GM19372 (cell line): ENCODE data around the gene ACOXL.

Experiments used
- ATAC-seq: cut with Tn5 transposase; IDR thresholded peaks from one replicate; pipeline ENCODE4 v1.9.1; 2021; ENCODE audit warnings: mild to moderate bottlenecking, low read depth, moderate library complexity; ENCODE audit not compliant: unreplicated experiment

Gene ACOXL

DNA sequence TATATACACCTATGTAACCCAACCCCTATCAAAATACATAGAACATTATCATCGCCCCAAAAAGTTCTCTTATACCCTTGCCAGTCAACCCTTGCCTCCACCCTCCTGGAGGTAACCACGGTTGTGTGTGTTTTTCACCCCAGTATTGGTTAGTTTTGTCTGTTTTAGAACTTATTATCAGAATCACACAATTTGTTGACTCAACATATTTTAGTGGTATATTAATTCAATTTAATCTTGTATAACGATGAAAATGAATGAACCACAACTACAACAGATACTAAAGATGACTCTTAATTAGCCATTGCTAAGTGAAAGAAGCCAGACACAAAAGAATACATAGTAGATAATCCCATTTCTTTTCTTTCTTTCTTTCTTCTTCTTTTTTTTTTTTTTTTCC is 19.3 kb downstream of the ACOXL start:
- no peak for ATAC-seq

DNA sequence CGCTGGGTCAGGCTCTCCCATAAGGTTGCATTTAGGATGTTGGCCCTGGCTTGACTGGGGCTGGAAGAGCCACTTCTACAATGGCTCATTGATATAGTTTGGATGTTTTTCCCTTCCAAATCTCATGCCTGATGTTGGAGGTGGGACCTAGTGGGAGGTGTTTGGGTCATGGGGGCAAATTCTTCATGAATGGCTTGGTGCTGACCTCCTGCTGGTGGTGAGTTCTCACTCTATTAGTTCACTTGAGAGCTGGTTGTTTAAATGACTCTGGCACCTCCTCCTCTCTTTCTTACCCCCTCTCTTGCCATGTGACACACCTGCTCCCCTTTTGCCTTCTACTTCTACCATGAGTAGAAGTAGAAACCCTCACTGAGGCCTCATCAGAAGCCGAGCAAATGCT is 20.5 kb downstream of the ACOXL start:
- ATAC-seq, result no peak

DNA sequence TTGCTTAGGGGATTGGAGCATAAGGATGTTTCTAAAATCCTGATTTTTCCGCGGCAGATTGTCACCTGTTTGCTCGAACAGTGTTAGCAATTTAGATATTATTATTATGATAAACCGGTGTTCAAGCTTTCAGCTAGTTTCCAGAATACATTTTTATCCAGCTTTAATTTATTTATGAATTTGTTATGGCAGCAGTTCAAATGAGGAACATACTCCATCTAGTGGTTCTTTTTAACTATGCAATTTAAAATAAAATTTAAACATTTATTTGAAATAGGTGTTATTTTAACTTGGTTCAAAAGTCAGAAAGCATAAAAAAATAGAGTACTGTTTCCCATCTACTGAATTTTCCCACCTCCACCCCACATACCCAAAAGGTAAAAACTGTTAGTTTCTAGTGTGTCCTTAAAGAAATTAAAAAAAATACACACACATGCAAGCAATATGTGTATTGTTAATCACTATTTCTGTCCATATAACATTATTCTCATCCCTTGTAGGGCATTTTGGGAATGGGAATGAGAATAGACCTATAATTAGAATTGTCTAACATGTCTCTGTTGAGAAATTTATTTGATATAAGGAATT is 23.2 kb downstream of the ACOXL start:
- no peak for ATAC-seq

GRCh38 chr2:110759411-110759810 is 27.0 kb downstream of the ACOXL start:
- ATAC-seq, result no peak

GRCh38 chr2:110764931-110765330 is 32.6 kb downstream of the ACOXL start:
- no peak for ATAC-seq

GRCh38 chr2:110766291-110766690 is 33.9 kb downstream of the ACOXL start:
- no peak for ATAC-seq

GRCh38 chr2:110768591-110768990 is 36.2 kb downstream of the ACOXL start:
- ATAC-seq, result no peak

- no peak for ATAC-seq
Observed at GRCh38 chr2:110770404-110770958, 38.1 kb downstream of the ACOXL start.

GRCh38 chr2:110770959-110771431 is 38.6 kb downstream of the ACOXL start:
- no peak for ATAC-seq

DNA sequence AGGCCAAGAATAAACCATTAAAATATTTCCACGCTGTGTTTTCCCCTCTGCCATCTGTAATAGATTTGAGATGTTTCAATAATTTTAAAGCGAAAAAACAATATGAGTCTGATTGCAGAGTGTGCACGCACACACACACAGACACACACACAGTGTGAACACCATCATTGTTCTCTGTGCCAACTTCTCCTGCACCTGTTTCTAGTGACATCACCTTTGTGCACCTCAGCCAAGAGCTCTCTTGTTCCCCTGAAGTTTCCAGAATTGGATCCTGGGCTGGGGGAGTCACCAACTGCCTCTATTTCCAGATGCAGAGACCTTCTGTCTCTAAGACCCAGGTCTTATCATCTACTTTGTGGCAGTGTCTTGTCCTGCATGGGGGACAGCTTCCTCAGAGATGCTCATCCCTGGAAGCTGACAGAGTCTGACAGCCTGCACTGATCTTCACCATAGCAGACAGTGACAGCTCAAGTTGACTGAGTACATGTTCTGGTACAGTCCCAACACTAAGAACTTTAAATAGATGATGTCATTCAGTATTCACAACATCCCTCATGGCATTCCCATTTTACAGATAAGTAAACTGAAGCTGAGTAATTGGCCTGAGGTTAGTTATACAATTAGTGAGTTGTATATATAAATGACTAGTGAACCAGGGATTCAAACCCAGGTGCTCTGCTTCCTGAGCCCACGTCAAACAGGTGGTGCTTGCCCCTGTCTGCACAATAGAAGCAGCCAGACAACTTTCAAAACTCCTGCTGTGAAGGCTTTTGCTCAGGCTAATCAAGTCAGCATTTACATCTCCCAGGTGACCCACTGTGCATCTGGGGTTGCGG is 39.4 kb downstream of the ACOXL start:
- no peak for ATAC-seq

DNA sequence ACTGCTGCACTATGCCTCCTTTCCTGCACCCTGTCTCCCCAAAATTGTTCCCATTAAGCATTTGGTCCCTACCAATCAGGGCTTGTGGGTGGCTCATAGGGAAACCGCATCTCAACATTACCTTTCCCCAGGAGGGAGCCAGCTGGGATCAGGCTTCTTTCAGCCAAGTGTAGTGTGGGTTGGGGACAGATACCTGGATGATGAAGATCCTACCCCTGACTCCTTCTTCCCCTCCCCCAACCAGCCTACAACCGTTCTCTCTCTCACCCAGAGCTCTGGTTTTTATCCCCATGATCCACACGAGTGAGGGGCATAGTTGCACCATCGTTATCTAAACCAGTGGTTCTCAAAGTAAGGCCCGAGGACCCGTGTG is 40.0 kb downstream of the ACOXL start:
- no peak for ATAC-seq

- ATAC-seq, result no peak
Observed at GRCh38 chr2:110773401-110773921, 41.1 kb downstream of the ACOXL start.

DNA sequence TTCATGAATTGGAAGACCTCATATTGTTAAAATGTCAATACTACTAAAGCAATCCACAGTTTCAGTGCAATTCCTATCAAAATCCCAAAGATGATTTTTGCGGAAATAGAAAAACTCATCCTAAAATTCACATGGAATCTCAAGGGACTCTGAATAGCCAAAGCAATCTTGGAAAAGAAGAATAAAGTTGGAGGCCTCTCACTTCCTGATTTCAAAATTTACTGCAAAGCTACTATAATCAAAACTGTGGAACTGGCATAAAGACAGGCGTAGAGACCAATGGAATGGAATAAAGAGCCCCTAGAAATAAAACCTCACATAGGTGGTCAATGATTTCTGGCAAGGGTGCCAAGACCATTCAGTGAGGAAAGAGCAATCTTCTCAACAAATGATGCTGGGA is 42.3 kb downstream of the ACOXL start:
- no peak for ATAC-seq

DNA sequence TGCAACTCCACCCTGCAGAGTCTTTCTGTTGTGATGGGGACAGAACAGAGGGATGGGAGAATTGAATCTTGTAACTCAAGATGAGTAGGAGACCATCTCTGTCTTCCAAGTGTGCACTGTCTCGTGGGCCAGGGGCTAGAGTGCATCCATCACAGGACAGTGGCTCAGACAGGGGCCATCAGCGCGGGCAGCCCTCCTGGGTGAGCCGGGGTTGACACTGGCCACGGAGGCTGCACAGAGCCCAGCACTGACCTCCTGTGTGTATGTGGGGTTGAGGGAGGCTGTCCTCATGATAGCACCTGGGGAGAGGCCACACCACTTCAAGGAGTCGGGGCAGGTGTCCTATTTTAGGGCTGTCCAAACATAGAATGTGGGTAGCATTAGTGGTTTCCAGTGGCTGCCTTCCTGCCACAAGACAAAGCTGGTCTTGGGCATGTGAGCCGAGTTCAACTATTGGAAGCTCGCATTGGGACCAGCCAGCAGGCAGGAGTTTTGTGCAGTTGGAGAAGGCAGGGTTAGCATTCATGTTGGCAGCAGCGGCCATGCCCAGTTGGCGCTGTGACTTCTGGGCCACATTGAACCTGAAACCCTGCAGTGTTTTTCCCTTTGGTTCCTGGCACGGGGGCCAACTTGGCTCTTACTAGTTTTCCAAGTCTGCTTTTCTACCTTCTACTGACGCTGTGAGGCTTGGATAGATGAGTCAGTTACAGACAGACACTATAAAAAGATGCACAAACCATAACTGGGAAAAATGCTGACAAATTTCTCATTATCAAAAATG is 45.3 kb downstream of the ACOXL start:
- ATAC-seq, result no peak

DNA sequence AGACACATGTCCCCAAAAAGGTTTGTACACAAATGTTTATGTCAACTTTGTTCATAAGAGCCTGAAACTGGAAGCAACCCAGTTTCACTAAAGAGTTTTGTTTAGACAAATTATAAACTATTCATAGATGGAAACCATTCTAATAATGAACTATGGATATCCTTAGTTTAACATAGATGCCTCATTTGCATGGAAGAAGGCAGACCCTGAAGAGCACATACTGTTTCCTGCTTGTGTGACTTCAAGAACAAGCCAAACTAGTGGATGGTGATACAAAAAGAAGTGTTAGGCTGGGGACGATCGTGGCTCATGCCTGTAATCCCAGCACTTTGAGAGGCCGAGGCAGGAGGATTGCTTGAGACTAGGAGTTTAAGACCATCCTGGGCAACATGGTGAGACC is 48.1 kb downstream of the ACOXL start:
- no peak for ATAC-seq

GRCh38 chr2:110783196-110783873 is 51.0 kb downstream of the ACOXL start:
- no peak for ATAC-seq

DNA sequence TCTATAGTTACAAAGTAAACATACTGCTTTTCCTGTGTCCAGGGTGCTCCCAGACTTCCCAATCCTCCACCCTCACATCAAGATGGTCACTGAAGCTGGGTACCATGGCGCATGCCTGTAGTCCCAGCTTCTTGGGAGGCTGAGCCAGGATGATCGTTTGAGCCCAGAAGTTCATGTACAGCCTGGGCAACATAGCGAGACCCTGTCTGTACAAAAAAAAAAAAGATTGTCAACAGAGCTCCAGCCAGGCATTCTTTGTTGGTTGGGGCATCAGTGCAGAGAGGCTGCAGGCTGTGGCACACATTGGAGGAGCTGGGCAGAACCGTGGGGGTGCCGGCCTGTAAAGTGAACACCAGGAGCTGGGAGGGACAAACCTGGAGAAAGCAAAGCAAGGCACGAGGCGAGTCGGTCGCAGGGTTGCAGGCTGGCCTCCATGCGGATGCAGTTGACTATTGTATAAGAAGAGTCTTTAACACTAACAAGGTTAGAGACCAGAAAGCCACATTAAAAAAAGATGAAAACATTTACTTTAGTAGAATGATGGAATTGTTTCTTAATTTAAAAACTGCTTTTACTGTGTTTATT is 51.8 kb downstream of the ACOXL start:
- no peak for ATAC-seq

- ATAC-seq, result no peak
Observed at GRCh38 chr2:110785439-110785838, 53.1 kb downstream of the ACOXL start.

DNA sequence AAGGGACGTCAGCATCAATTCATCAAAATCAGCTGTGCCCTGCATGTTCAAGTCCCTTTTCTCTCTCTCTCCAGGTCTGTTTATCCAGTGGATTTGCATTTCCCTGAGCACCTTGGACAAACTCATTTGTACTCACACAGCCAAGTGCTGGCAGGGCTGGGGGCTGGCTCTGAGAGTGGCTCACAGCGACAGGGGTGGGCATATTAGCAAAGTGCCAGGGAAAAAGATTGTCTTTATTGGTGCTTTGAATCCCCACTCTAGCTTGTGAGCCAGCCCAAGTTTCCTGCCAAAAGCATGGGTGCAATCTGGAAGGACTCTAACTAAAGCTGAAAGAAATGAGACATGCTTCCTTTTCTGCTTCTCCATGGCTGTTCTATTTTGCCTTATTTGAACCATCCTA is 56.6 kb downstream of the ACOXL start:
- ATAC-seq, result no peak

DNA sequence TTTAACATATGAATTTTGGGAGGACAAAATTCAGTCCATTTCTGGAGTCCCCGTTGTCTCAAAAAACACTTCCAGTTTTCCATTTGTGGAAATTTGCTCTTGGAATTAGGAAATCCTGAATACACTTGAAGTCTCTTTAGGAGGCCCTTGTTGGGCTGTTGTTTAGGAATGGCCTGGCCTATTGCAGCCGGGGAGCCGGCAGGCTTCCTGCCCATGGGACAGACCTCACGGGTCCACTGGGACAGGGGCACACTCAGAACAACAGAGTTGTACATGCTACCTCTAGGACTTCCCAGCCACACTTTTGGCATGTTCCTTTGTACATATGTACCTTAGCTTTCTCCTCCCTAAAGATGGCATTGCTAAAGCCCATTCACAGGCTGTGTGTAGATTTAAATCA is 57.3 kb downstream of the ACOXL start:
- ATAC-seq, result no peak
